ENCODE data around the gene BDKRB1.

The BDKRB1 gene

DNA sequence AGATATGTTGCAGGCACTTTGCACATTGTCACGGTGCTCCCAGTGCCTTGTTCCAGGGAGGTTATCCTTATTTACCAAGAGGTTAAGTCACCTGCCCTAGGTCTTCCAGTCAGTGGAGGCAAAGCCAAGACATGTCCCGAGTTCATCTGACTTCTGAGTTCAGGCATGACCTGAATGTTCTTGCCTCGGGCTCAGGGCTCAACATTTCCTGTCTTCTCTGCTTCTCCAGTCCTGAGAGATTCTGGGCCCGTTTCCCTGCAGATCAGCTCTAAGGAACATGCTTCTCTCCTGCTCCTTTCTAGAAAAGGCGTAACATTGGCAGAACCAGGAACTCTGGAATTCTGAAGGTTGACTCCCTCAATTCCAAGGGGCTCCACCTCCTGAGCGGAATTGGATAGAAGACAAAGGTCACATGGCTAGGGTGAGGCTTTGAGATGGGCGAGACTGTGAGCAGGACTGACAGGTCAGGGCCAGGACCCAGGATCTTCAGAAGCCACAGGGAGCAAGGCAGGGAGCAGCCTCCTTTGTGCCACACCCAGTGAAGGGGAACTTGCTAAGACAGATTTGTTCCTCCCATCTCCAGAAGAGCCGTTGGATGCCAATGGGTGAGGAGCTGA lies 31.4 kb upstream of the BDKRB1 start:
- Mint-ChIP-seq H3K4me3 (no peak overlapping the region), H3K27me3 (ENCODE audit: low read depth) (no peaks in the 10 kb centered on the region), H3K27ac (no peak overlapping the region), H3K36me3 (ENCODE audit: low read depth) (no peaks in the 10 kb centered on the region), H3K9me3 (no peaks in the 10 kb centered on the region), H3K4me1 (ENCODE audit: low read depth) (no peaks in the 10 kb centered on the region)
- DNase-seq (ENCODE audit: low spot score): no peak

DNA sequence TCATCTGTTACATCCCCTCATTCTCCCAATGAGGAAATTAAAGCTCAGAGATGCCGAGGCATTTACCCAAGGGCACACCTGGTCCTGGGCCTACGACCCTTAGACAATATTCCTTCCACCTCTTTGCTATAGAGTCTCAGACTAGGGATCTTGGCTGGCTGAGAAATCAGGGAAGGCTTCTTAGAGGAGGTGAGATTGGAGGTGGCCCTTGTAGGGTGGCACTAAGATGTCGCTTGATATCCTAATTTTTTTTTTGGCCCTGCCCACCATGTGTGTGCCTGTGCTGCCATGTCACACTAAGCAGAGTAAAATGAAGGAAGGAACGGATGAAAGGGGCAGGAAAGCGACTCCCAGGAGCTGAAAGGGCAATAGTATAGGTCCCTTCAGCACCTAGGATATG lies 30.8 kb upstream of the BDKRB1 start:
- Mint-ChIP-seq H3K4me3 (no peak overlapping the region), H3K27ac (no peak overlapping the region), H3K9me3 (no peaks in the 10 kb centered on the region), H3K27me3 (ENCODE audit: low read depth) (no peaks in the 10 kb centered on the region), H3K36me3 (ENCODE audit: low read depth) (no peaks in the 10 kb centered on the region), H3K4me1 (ENCODE audit: low read depth) (no peaks in the 10 kb centered on the region)
- no peak for DNase-seq (ENCODE audit: low spot score)

DNA sequence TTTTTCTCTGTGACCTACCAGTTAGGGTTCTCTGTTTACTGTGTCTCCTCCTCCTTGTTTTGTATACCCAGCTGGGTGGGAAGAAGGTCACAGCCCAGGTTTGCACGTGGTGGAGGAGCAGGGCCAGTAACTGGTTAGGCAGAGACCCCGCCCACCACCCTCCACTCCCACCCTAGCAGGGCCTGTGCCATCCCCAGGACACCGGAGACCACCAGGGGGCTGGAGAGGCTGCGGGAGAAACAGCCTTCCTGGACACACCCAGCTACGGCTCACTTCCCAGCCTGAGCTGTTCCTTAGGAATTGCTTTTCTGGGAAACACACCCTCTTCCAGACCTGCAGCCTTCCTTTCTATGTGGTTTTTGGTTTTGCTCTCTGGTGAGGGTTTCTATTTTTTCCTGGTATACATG lies 30.3 kb upstream of the BDKRB1 start:
- Mint-ChIP-seq H3K27me3 (ENCODE audit: low read depth) (no peaks in the 10 kb centered on the region), H3K9me3 (no peaks in the 10 kb centered on the region), H3K4me3 (no peak overlapping the region), H3K27ac (no peak overlapping the region), H3K4me1 (ENCODE audit: low read depth) (no peaks in the 10 kb centered on the region), H3K36me3 (ENCODE audit: low read depth) (no peaks in the 10 kb centered on the region)
- DNase-seq (ENCODE audit: low spot score): no peak

DNA sequence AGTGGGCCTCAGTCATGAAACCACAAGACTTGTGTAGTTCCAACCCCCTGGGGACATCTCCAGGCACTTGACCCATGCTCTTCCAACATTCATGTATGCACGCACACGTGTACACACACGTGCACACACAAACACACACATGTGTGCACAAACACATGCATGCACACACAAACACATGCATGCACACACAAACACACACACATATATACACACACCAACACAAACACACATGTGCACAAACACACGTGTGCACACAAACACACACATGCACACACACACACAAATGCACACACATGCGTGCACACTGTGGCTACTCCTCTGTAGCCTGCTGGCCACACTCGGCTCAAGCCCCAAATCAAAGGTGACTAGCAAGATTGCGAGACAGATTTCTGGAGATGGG lies 28.6 kb upstream of the BDKRB1 start:
- Mint-ChIP-seq H3K36me3 (ENCODE audit: low read depth) (no peaks in the 10 kb centered on the region), H3K27ac (no peak overlapping the region), H3K9me3 (no peaks in the 10 kb centered on the region), H3K4me1 (ENCODE audit: low read depth) (no peaks in the 10 kb centered on the region), H3K27me3 (ENCODE audit: low read depth) (no peaks in the 10 kb centered on the region), H3K4me3 (no peak overlapping the region)
- no peak for DNase-seq (ENCODE audit: low spot score)

DNA sequence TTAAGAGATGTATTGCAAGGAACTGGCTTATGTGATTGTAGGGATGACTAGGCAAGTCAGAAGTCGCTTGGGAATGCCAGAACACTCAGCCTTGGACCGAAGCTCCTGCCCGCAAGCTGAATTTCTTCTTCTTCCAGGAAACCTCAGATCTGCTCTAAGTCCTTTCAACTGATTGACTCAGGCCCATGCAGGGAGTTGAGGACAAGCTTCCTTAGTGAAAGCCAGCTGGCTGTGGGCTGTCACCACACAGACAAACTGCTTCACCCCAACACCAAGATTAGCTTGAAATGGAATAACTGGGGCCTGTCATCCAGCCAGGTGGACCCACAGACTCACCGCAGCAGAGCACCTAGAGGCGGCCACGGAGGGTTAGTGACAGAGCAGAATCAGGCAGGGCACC lies 26.7 kb upstream of the BDKRB1 start:
- no peaks in the 10 kb centered on the region for H3K36me3 Mint-ChIP-seq (ENCODE audit: low read depth)
- no peak overlapping the region for H3K4me3 Mint-ChIP-seq
- H3K4me1 Mint-ChIP-seq (ENCODE audit: low read depth): no peaks in the 10 kb centered on the region
- no peaks in the 10 kb centered on the region for H3K9me3 Mint-ChIP-seq
- H3K27me3 Mint-ChIP-seq (ENCODE audit: low read depth): no peaks in the 10 kb centered on the region
- no peak for DNase-seq (ENCODE audit: low spot score)
- no peak overlapping the region for H3K27ac Mint-ChIP-seq

DNA sequence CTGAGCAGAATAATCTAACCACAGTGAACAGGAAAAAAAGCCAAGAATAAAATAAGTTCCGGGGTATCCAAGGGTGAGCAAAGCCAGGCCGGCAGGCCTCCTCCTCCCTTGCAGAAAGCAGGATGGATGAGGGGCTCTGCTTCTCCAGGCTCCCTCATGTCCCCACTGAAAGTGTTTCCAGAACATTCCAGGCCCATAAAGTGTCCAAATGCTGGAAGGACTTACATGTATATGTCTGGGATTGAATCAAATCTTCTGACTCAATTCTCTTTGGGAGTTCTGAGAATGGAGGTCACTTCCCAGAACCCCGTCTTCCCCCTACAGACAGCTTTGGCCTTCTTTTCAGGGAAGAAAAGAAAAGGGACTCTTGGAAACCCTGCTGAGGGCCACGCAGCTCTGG lies 25.0 kb upstream of the BDKRB1 start:
- Mint-ChIP-seq H3K27ac (no peak overlapping the region), H3K36me3 (ENCODE audit: low read depth) (no peaks in the 10 kb centered on the region), H3K27me3 (ENCODE audit: low read depth) (no peaks in the 10 kb centered on the region), H3K4me3 (no peak overlapping the region), H3K4me1 (ENCODE audit: low read depth) (no peaks in the 10 kb centered on the region), H3K9me3 (no peaks in the 10 kb centered on the region)
- DNase-seq (ENCODE audit: low spot score): no peak

DNA sequence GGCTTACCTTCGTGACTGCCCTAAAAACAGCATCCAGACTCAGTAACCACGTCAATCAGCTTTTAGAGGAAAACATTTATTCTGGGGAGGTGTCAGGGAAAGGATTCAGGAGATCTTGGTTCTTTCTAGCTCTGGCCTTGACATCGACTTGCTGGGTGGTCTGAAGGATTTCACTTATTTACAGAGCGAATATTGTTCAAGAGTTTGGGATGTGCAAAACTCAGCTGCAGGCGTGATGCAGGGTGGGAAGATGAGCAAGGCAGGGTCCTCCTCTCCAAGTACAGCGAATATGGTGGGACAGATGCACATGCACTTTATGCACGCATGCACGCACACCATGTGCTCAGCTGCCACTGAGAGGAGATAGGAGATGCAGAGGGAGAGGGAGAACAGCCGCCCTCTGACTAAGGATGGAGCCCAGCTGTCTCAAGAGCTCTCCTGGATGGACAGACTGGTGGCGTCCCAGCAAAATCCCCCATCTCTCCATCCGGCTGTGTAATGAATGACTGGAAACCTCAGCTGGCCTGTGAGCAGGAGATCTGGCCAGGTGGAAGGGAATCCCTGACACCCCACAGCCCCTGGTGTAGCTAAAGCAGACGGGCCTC lies 24.4 kb upstream of the BDKRB1 start:
- H3K4me3 Mint-ChIP-seq: no peak overlapping the region
- no peaks in the 10 kb centered on the region for H3K36me3 Mint-ChIP-seq (ENCODE audit: low read depth)
- no peaks in the 10 kb centered on the region for H3K9me3 Mint-ChIP-seq
- no peaks in the 10 kb centered on the region for H3K4me1 Mint-ChIP-seq (ENCODE audit: low read depth)
- H3K27me3 Mint-ChIP-seq (ENCODE audit: low read depth): no peaks in the 10 kb centered on the region
- no peak overlapping the region for H3K27ac Mint-ChIP-seq
- DNase-seq (ENCODE audit: low spot score): no peak

DNA sequence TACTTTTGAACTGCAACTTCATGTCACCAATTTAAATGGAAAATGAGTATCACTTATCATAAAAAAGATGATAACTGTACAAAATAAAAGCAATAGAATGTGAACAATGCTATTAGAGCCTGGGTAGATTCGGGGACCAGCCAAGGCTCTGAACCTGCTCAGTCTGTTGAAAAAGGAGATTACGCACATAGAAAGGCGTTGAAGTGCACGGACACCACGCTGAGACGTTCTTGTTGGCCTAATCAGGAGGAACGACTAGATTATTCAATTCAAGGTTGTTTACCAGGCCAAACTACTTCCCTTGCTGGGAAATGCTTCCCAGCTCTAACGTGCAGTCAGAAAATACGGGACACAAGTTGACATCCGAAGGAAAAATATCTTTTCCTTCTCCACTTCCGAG lies 23.5 kb upstream of the BDKRB1 start:
- DNase-seq (ENCODE audit: low spot score): no peak
- no peak overlapping the region for H3K27ac Mint-ChIP-seq
- H3K4me1 Mint-ChIP-seq (ENCODE audit: low read depth): no peaks in the 10 kb centered on the region
- no peaks in the 10 kb centered on the region for H3K36me3 Mint-ChIP-seq (ENCODE audit: low read depth)
- H3K9me3 Mint-ChIP-seq: no peaks in the 10 kb centered on the region
- no peaks in the 10 kb centered on the region for H3K27me3 Mint-ChIP-seq (ENCODE audit: low read depth)
- H3K4me3 Mint-ChIP-seq: no peak overlapping the region

DNA sequence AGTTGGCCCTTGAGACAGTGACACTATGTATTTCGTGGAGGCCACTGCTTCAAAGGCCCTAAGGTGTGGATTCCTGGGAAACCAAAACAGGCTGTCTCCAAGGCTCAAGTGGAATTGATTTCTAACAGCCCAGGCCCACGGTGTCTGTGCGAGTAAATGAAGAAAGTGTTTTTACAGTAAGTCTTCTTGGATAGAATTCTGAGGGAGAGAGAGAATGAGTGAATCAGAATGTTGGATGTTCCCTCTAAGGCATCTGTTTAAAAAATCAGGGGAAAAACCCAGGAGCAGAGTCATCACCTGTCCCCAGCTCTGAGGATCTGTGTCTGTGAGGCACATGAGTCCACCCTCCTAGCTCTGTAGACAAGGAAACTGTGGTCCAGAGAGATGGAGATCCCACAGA lies 22.3 kb upstream of the BDKRB1 start:
- Mint-ChIP-seq H3K27ac (no peak overlapping the region), H3K9me3 (no peaks in the 10 kb centered on the region), H3K4me1 (ENCODE audit: low read depth) (no peaks in the 10 kb centered on the region), H3K4me3 (no peak overlapping the region), H3K27me3 (ENCODE audit: low read depth) (no peaks in the 10 kb centered on the region), H3K36me3 (ENCODE audit: low read depth) (no peaks in the 10 kb centered on the region)
- no peak for DNase-seq (ENCODE audit: low spot score)

DNA sequence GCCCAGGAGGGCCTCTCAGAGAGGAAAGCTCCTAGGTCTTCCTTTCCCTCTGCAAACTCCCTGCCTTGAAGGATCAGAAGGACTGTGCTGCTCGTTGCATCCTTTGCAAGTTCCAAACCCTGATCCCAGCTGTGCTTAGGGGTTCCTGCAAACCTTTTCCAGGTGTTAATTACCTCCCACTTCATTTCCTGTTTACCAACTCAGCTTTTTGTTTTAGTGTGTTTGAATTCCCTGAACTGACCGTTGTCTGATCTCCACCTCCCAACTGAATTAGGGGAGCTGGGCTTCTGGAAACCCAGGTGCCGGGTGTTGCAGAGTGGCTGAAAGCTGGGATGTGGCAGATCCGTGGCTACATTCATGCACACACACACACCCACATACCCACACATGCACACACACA lies 20.6 kb upstream of the BDKRB1 start:
- no peak for DNase-seq (ENCODE audit: low spot score)
- no peaks in the 10 kb centered on the region for H3K9me3 Mint-ChIP-seq
- no peak overlapping the region for H3K27ac Mint-ChIP-seq
- no peaks in the 10 kb centered on the region for H3K36me3 Mint-ChIP-seq (ENCODE audit: low read depth)
- no peaks in the 10 kb centered on the region for H3K4me1 Mint-ChIP-seq (ENCODE audit: low read depth)
- no peak overlapping the region for H3K4me3 Mint-ChIP-seq
- no peaks in the 10 kb centered on the region for H3K27me3 Mint-ChIP-seq (ENCODE audit: low read depth)

DNA sequence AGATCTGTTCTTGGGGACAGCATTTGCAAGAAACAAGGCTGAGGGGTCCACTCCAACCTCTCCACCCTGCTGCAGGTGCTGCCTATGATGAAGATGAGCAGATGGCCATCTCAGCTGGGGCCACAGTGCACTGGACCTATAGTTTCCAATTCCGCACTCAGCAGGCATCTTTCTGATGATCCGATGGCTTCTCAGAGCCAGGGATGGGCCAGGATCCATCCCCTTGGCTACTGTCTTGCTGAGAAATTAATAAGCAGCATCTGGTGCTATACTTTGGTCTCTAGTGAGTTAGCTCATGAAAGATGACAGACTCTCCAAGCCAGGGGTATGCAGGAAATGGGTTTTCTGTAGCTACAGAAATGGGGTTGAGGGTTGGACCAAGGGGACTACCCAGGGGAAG lies 18.4 kb upstream of the BDKRB1 start:
- no peaks in the 10 kb centered on the region for H3K36me3 Mint-ChIP-seq (ENCODE audit: low read depth)
- no peaks in the 10 kb centered on the region for H3K9me3 Mint-ChIP-seq
- H3K4me1 Mint-ChIP-seq (ENCODE audit: low read depth): no peaks in the 10 kb centered on the region
- no peaks in the 10 kb centered on the region for H3K27me3 Mint-ChIP-seq (ENCODE audit: low read depth)
- no peak for DNase-seq (ENCODE audit: low spot score)
- no peak overlapping the region for H3K27ac Mint-ChIP-seq
- H3K4me3 Mint-ChIP-seq: no peak overlapping the region

DNA sequence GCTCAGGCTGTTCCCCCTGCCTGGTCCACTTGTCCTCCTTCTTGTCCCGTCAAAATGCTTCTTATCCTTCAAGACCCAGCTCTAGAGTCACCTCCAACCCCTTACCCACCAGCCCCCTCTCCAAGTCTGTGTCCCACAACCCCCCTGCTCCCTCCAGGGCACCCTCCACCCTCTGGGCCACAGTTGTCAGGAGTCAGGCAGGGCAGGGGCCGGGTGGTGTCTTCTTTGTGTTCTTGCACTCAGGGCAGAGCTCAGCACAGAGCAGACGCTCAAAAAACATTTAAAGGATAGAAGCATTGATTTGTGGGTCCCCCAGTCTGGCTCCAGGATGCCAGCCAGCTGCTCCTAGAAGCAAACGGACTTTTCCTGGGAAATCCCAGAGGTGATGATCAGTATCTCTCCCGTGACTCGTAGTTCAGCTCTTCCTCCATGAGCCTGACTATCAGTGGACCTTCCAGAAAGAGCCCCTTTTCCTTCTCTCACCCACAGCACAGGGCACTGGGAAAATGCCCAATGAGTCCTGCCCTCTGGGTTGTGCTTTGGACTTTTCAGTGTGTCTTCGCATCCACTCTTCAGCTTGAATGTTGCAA lies 17.2 kb upstream of the BDKRB1 start:
- Mint-ChIP-seq H3K4me1 (ENCODE audit: low read depth) (no peaks in the 10 kb centered on the region), H3K4me3 (no peak overlapping the region), H3K9me3 (no peaks in the 10 kb centered on the region), H3K36me3 (ENCODE audit: low read depth) (no peaks in the 10 kb centered on the region), H3K27ac (no peak overlapping the region), H3K27me3 (ENCODE audit: low read depth) (no peaks in the 10 kb centered on the region)
- DNase-seq (ENCODE audit: low spot score): no peak

DNA sequence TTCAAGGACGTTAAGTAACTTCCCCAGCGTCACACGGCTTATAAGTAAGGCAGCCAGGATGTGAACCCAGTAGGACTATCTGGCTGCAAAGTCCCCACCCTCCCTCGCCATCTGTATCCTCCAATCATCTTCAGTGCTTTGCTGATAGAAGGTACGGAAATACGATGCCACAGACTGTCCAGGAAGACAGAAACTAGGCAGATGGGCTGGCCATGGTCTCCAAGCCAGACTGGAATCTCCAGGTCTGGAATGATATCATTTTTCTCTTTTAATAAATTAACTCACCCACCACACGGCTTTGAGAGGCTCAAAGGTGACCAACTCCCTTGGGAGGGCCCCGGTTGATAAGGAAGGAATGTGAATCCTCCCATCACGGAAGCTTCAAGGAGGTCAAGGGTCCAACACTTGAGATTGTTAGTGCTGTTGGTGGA lies 16.3 kb upstream of the BDKRB1 start:
- H3K27me3 Mint-ChIP-seq (ENCODE audit: low read depth): no peaks in the 10 kb centered on the region
- no peak overlapping the region for H3K27ac Mint-ChIP-seq
- no peaks in the 10 kb centered on the region for H3K4me1 Mint-ChIP-seq (ENCODE audit: low read depth)
- H3K4me3 Mint-ChIP-seq: no peak overlapping the region
- DNase-seq (ENCODE audit: low spot score): no peak
- H3K36me3 Mint-ChIP-seq (ENCODE audit: low read depth): no peaks in the 10 kb centered on the region
- no peaks in the 10 kb centered on the region for H3K9me3 Mint-ChIP-seq

DNA sequence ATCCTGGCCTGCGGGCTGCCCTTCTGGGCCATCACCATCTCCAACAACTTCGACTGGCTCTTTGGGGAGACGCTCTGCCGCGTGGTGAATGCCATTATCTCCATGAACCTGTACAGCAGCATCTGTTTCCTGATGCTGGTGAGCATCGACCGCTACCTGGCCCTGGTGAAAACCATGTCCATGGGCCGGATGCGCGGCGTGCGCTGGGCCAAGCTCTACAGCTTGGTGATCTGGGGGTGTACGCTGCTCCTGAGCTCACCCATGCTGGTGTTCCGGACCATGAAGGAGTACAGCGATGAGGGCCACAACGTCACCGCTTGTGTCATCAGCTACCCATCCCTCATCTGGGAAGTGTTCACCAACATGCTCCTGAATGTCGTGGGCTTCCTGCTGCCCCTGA lies 15.4 kb upstream of the BDKRB1 start:
- DNase-seq (ENCODE audit: low spot score): no peak
- Mint-ChIP-seq H3K27me3 (ENCODE audit: low read depth) (no peaks in the 10 kb centered on the region), H3K4me3 (no peak overlapping the region), H3K27ac (no peak overlapping the region), H3K36me3 (ENCODE audit: low read depth) (no peaks in the 10 kb centered on the region), H3K9me3 (no peaks in the 10 kb centered on the region), H3K4me1 (ENCODE audit: low read depth) (no peaks in the 10 kb centered on the region)

DNA sequence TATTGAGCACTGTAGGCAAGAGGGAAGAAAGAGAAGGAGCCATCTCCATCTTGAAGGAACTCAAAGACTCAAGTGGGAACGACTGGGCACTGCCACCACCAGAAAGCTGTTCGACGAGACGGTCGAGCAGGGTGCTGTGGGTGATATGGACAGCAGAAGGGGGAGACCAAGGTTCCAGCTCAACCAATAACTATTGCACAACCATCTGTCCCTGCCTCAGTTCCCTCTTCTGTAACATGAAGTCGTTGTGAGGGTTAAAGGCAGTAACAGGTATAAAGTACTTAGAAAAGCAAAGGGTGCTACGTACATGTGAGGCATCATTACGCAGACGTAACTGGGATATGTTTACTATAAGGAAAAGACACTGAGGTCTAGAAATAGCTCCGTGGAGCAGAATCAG lies 13.9 kb upstream of the BDKRB1 start:
- Mint-ChIP-seq H3K4me3 (no peak overlapping the region), H3K36me3 (ENCODE audit: low read depth) (no peaks in the 10 kb centered on the region), H3K27me3 (ENCODE audit: low read depth) (no peaks in the 10 kb centered on the region), H3K27ac (no peak overlapping the region), H3K4me1 (ENCODE audit: low read depth) (no peaks in the 10 kb centered on the region), H3K9me3 (no peaks in the 10 kb centered on the region)
- DNase-seq (ENCODE audit: low spot score): no peak
